ENCODE results near the gene PPIA. TPM values are rescaled to one million over a fixed set of nuclear protein-coding genes. Genes with fewer than 3 reads are reported as not detected.
"Not testable (repeated sequence)": the region's sequence is repeated elsewhere in the genome, so short reads cannot be mapped to it uniquely, and the experiment has no call there.

PPIA gene
- total RNA-seq, 1 donor from 2014 or later, result 1,323 TPM

DNA sequence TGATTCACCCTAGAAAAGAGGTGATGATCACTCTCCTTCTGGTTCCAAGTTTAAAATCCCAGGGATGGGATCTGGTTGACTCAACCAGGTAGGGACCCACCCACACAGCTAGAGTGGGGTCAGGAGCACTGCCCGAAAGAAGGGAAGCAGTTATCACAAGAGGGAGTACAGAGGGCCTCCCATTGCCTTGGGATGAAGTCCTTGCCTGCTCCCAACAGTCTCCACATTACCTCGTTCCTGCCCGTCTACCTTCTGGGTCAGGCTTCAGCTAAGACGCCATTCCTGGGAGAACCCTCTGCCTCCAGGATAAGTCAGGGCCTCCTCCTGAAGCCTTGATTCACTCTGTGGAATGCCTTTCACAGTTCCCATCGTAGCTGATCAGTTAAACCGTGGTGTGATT lies 24.0 kb upstream of the PPIA start:
- Mint-ChIP-seq H3K27ac (no peak overlapping the region), H3K4me3 (ENCODE audit: low read depth) (no peak overlapping the region), H3K9me3 (ENCODE audit: low read depth) (peaks cover 3% of the 10 kb centered on the region), H3K27me3 (no peaks in the 10 kb centered on the region), H3K4me1 (ENCODE audit: low read depth) (peaks cover 10% of the 10 kb centered on the region), H3K36me3 (ENCODE audit: insufficient read depth) (peaks cover 5% of the 10 kb centered on the region)
- DNase-seq (ENCODE audit: low spot score, unreplicated experiment), result no peak
- TF ChIP-seq, protein P1, sequence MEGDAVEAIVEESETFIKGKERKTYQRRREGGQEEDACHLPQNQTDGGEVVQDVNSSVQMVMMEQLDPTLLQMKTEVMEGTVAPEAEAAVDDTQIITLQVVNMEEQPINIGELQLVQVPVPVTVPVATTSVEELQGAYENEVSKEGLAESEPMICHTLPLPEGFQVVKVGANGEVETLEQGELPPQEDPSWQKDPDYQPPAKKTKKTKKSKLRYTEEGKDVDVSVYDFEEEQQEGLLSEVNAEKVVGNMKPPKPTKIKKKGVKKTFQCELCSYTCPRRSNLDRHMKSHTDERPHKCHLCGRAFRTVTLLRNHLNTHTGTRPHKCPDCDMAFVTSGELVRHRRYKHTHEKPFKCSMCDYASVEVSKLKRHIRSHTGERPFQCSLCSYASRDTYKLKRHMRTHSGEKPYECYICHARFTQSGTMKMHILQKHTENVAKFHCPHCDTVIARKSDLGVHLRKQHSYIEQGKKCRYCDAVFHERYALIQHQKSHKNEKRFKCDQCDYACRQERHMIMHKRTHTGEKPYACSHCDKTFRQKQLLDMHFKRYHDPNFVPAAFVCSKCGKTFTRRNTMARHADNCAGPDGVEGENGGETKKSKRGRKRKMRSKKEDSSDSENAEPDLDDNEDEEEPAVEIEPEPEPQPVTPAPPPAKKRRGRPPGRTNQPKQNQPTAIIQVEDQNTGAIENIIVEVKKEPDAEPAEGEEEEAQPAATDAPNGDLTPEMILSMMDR (IDR thresholded peaks at IDR 0.05; ENCODE audit: unreplicated experiment), result no peak

DNA sequence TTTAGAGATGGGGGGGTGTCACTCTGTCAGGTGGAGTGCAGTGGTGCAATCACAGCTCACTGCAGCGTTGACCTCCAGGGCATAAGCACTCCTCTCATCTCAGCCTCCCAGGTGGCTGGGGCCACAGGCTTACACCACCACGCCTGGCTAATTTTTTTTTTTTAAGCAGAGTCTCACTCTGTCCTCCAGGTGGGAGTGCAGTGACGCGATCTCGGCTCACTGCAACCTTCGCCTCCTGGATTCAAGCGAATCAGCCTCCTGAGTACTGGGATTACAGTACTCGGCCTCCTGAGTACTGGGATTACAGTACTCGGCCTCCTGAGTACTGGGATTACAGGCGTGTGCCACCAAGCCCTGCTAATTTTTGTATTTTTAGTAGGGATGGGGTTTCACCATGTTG lies 23.6 kb upstream of the PPIA start:
- H3K27ac Mint-ChIP-seq, result no peak overlapping the region
- peaks cover 3% of the 10 kb centered on the region for H3K9me3 Mint-ChIP-seq (ENCODE audit: low read depth)
- H3K27me3 Mint-ChIP-seq, result no peaks in the 10 kb centered on the region
- no peak overlapping the region for H3K4me3 Mint-ChIP-seq (ENCODE audit: low read depth)
- peaks cover 3% of the 10 kb centered on the region for H3K36me3 Mint-ChIP-seq (ENCODE audit: insufficient read depth)
- H3K4me1 Mint-ChIP-seq (ENCODE audit: low read depth), result peaks cover 7% of the 10 kb centered on the region
- TF ChIP-seq, protein P1 (IDR thresholded peaks at IDR 0.05; ENCODE audit: unreplicated experiment), result no peak
- no peak for DNase-seq (ENCODE audit: low spot score, unreplicated experiment)

DNA sequence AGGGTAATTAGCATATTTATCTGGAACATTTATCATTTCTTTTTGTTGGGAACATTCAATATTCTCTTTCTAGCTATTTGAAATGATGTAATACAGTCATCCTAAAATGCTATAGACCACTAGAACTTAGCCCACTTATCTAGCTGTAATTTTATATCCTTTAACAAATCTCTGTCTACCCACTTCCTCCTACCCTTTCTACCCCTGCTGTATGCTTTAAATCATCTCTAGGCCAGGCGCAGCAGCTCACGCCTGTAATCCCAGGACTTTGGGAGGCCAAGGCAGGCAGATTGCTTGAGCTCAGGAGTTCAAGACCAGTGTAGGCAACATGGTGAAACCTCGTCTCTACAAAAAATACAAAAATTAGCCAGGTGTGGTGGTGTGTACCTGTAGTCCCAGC lies 22.0 kb upstream of the PPIA start:
- DNase-seq (ENCODE audit: low spot score, unreplicated experiment); H3K9me3 Mint-ChIP-seq (ENCODE audit: low read depth); H3K36me3 Mint-ChIP-seq (ENCODE audit: insufficient read depth); H3K27ac Mint-ChIP-seq; H3K4me1 Mint-ChIP-seq (ENCODE audit: low read depth); H3K4me3 Mint-ChIP-seq (ENCODE audit: low read depth); H3K27me3 Mint-ChIP-seq: not testable (repeated sequence)

DNA sequence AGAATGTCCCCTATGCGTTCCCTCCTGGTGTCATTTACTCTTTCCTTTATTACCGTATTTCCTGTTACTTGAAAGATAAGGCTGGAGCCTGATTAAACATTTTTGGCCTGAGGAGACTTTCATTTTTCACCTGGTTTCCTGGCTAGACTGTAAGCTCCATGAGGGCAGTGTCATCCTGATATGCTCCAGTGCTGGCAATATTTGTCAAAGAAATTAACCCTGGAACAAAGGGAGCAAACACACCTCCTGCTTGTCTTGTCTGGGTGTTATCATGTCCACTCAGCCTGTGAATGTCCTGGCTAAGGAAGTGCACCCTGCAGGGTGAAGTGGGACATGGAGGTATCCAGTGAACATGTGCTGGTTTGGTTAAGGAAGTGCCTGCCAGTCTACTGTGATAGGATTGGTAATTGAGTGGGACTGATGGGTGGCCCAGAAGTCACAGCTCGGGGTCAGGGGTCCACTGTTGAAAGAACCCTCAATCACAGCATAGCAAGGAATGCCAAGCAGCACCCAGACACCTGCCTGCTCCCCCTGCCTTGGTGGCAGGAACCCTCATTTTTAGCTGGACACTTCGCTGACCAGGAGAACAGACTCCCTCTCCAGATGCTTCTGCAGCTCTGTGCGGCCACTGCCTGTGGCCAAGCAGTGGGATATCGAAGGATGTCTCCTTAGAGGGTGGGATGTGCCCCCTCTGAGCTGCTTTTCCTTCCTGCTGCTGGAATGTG lies 20.9 kb upstream of the PPIA start:
- H3K36me3 Mint-ChIP-seq (ENCODE audit: insufficient read depth), result no peaks in the 10 kb centered on the region
- TF ChIP-seq, protein P1 (IDR thresholded peaks at IDR 0.05; ENCODE audit: unreplicated experiment), result no peak
- DNase-seq (ENCODE audit: low spot score, unreplicated experiment), result no peak
- no peak overlapping the region for H3K4me3 Mint-ChIP-seq (ENCODE audit: low read depth)
- H3K4me1 Mint-ChIP-seq (ENCODE audit: low read depth), result no peaks in the 10 kb centered on the region
- H3K27me3 Mint-ChIP-seq, result no peaks in the 10 kb centered on the region
- peaks cover 3% of the 10 kb centered on the region for H3K9me3 Mint-ChIP-seq (ENCODE audit: low read depth)
- no peak overlapping the region for H3K27ac Mint-ChIP-seq

DNA sequence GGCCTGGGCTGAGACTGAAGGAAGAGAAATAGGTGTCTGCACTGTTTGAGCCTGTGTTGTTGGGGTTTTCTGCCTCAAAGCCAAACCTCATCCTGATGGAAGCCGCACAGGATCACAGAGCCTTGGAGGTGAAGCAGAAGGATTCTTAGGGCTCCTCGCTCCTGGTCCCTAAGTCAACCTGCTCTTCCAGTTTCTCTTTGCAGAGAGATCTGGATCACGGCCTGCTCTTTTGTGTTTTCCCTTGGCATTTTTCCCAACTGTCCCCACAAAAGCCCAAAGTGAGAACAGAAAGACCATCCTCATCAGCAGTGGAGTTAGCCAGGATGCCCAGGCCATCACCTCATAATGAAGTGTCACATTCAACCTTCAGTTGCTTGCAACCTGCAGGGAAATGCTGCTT lies 20.3 kb upstream of the PPIA start:
- no peak for DNase-seq (ENCODE audit: low spot score, unreplicated experiment)
- no peaks in the 10 kb centered on the region for H3K4me1 Mint-ChIP-seq (ENCODE audit: low read depth)
- H3K4me3 Mint-ChIP-seq (ENCODE audit: low read depth), result no peak overlapping the region
- no peaks in the 10 kb centered on the region for H3K36me3 Mint-ChIP-seq (ENCODE audit: insufficient read depth)
- H3K27ac Mint-ChIP-seq, result no peak overlapping the region
- TF ChIP-seq, protein P1 (IDR thresholded peaks at IDR 0.05; ENCODE audit: unreplicated experiment), result no peak
- H3K9me3 Mint-ChIP-seq (ENCODE audit: low read depth), result peaks cover 3% of the 10 kb centered on the region
- H3K27me3 Mint-ChIP-seq, result no peaks in the 10 kb centered on the region

DNA sequence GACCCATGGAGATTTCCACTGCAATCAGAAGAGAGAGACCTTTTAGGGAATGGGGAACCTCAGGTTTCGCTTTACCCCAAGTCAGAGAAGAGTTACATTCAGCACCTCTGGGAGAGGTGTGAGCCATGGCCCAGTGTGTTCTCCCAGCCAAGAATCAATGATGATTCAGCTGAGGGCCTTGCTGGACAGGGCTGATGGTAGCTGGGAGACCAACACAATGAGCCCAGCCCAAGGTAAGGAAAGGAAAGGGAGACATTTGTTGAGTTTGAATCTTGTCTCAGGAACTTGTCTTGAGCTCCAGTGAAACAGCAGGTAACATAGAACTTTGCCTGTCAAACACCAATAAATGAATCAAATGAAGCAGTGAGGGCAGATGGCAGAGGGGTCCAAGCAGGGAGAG lies 14.0 kb upstream of the PPIA start:
- Mint-ChIP-seq H3K9me3 (ENCODE audit: low read depth) (peaks cover 5% of the 10 kb centered on the region), H3K27me3 (no peaks in the 10 kb centered on the region), H3K27ac (no peak overlapping the region), H3K4me1 (ENCODE audit: low read depth) (peaks cover 2% of the 10 kb centered on the region), H3K36me3 (ENCODE audit: insufficient read depth) (peaks cover 1% of the 10 kb centered on the region), H3K4me3 (ENCODE audit: low read depth) (no peak overlapping the region)
- no peak for DNase-seq (ENCODE audit: low spot score, unreplicated experiment)
- TF ChIP-seq, protein P1 (IDR thresholded peaks at IDR 0.05; ENCODE audit: unreplicated experiment), result no peak

All from progenitor cell of endocrine pancreas (in vitro differentiated cells).